Astrocyte (in vitro differentiated cells and primary cell): ENCODE results near the gene SERTAD3. TPM values are rescaled to one million over a fixed set of nuclear protein-coding genes. Genes with fewer than 3 reads are reported as not detected.
"Not testable (repeated sequence)": the region's sequence is repeated elsewhere in the genome, so short reads cannot be mapped to it uniquely, and the experiment has no call there.

Experiments
- DNase-seq: peaks from one replicate; pipeline ENCODE4 v3.0.0-alpha.2; 2010; ENCODE audit warnings: low read depth
- FAIRE-seq: peaks from 2 replicates; lab custom pipeline; 2011; peaks lifted over from hg19 to GRCh38; lab: Jason Lieb, UNC
- H2AFZ ChIP-seq: 2 replicates; pipeline ENCODE4 v1.6.0; 2012; ENCODE audit warnings: low read depth, low read length, inconsistent platforms
- H3K27ac ChIP-seq: 2 replicates; pipeline ENCODE4 v1.5.1; 2011; ENCODE audit warnings: low read depth, low read length, inconsistent platforms
- H3K27me3 ChIP-seq: 2 replicates; pipeline ENCODE4 v1.6.0; 2011; ENCODE audit warnings: low read length, inconsistent platforms; ENCODE audit not compliant: insufficient read depth
- H3K36me3 ChIP-seq: 2 replicates; pipeline ENCODE4 v1.5.1; 2011; ENCODE audit warnings: low read length, inconsistent platforms; ENCODE audit not compliant: insufficient read depth
- H3K4me1 ChIP-seq: 2 replicates; pipeline ENCODE4 v1.5.1; 2011; ENCODE audit warnings: low read length, inconsistent platforms; ENCODE audit not compliant: insufficient read depth
- H3K4me2 ChIP-seq: 2 replicates; pipeline ENCODE4 v1.6.0; 2012; ENCODE audit warnings: low read length, inconsistent platforms
- H3K4me3 ChIP-seq: 2 replicates; pipeline ENCODE4 v1.5.1; 2011; ENCODE audit warnings: low read depth, mild to moderate bottlenecking, low read length, inconsistent platforms; ENCODE audit not compliant: insufficient read depth
- H3K79me2 ChIP-seq: 2 replicates; pipeline ENCODE4 v1.6.0; 2012; ENCODE audit warnings: mild to moderate bottlenecking, low read length, inconsistent platforms; ENCODE audit not compliant: insufficient read depth
- H3K9ac ChIP-seq: 2 replicates; pipeline ENCODE4 v1.6.0; 2012; ENCODE audit warnings: mild to moderate bottlenecking, low read length, inconsistent platforms
- H3K9me3 ChIP-seq: 2 replicates; pipeline ENCODE4 v1.5.1; 2012; ENCODE audit warnings: low read depth, mild to moderate bottlenecking, low read length, inconsistent platforms; ENCODE audit not compliant: insufficient read depth
- H4K20me1 ChIP-seq: 2 replicates; pipeline ENCODE4 v1.6.0; 2012; ENCODE audit warnings: low read length, inconsistent platforms; ENCODE audit not compliant: insufficient read depth
- H3K27ac Mint-ChIP-seq: one replicate; pipeline ENCODE4 v1.8.0; 2021; ENCODE audit warnings: mild to moderate bottlenecking, mixed read lengths; ENCODE audit not compliant: unreplicated experiment
- H3K27me3 Mint-ChIP-seq: one replicate; pipeline ENCODE4 v1.8.0; 2021; ENCODE audit warnings: low read depth, mixed read lengths; ENCODE audit not compliant: unreplicated experiment
- H3K36me3 Mint-ChIP-seq: one replicate; pipeline ENCODE4 v1.8.0; 2021; ENCODE audit warnings: low read depth, mixed read lengths; ENCODE audit not compliant: unreplicated experiment
- H3K4me1 Mint-ChIP-seq: one replicate; pipeline ENCODE4 v1.8.0; 2021; ENCODE audit warnings: low read depth, mixed read lengths; ENCODE audit not compliant: unreplicated experiment
- H3K4me3 Mint-ChIP-seq: one replicate; pipeline ENCODE4 v1.8.0; 2021; ENCODE audit warnings: mild to moderate bottlenecking, moderate library complexity, mixed read lengths; ENCODE audit not compliant: unreplicated experiment
- H3K9me3 Mint-ChIP-seq: one replicate; pipeline ENCODE4 v1.8.0; 2021; ENCODE audit warnings: mild to moderate bottlenecking, mixed read lengths; ENCODE audit not compliant: unreplicated experiment
- CTCF ChIP-seq: IDR thresholded peaks from 2 replicates; pipeline ENCODE4 v1.5.1; 2011; ENCODE audit warnings: low read depth, mild to moderate bottlenecking, inconsistent platforms, low read length, moderate library complexity; ENCODE audit not compliant: insufficient read depth
- EZH2 ChIP-seq: IDR thresholded peaks from 2 replicates; pipeline ENCODE4 v1.6.1; 2012; ENCODE audit warnings: mild to moderate bottlenecking, low read length, inconsistent platforms; ENCODE audit not compliant: insufficient read depth
- total RNA-seq: library from RNA; stranded (reverse); gene quantifications from 2 replicates; pipeline ENCODE4 v1.2.1, GENCODE V29; 2021

The SERTAD3 gene
- total RNA-seq, 1 donor from 2014 or later, result 49.7 TPM

DNA sequence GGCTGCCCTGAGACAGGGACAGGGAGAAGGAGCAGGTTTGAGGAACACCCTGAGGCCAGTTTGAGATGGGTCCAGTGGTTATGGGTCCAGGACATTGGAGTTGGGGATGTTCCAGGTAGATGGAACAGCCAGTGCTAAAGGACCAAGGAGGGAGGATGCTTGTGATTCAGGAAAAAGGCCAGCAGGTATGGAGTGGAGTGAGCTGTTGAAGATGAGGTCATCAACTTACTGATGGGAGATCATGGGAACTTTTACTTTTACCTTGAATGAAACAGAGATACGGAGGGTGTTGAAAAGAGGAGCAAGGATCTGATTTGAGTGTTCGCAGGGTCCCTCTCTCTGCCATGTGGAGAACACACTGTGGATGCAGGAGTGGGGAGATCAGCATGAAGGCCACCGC is 48.1 kb upstream of the SERTAD3 start:
- no peaks in the 10 kb centered on the region for H4K20me1 ChIP-seq
- no peak overlapping the region for H3K4me3 ChIP-seq
- H3K9ac ChIP-seq, result no peak overlapping the region
- no peak overlapping the region for H3K27ac Mint-ChIP-seq
- no peak overlapping the region for H3K4me2 ChIP-seq
- H3K27ac ChIP-seq, result no peak overlapping the region
- no peak for DNase-seq
- H3K4me1 Mint-ChIP-seq, result no peaks in the 10 kb centered on the region
- H3K9me3 Mint-ChIP-seq, result peaks cover 24% of the 10 kb centered on the region
- H3K27me3 Mint-ChIP-seq, result peaks cover 47% of the 10 kb centered on the region
- H3K27me3 ChIP-seq, result peaks cover 3% of the 10 kb centered on the region
- no peaks in the 10 kb centered on the region for H3K36me3 Mint-ChIP-seq
- no peaks in the 10 kb centered on the region for H3K36me3 ChIP-seq
- TF ChIP-seq CTCF (no peak), EZH2 (no peak)
- H3K79me2 ChIP-seq, result no peaks in the 10 kb centered on the region
- no peaks in the 10 kb centered on the region for H3K4me1 ChIP-seq
- no peak for FAIRE-seq
- H3K4me3 Mint-ChIP-seq, result no peak overlapping the region
- no peak overlapping the region for H2AFZ ChIP-seq
- H3K9me3 ChIP-seq, result no peaks in the 10 kb centered on the region

- Histone ChIP-seq H3K9ac (no peak overlapping the region), H3K27me3 (peaks cover 3% of the 10 kb centered on the region), H3K4me1 (no peaks in the 10 kb centered on the region), H4K20me1 (no peaks in the 10 kb centered on the region), H2AFZ (no peak overlapping the region), H3K9me3 (no peaks in the 10 kb centered on the region), H3K4me2 (no peak overlapping the region), H3K36me3 (no peaks in the 10 kb centered on the region), H3K27ac (no peak overlapping the region), H3K4me3 (no peak overlapping the region), H3K79me2 (no peaks in the 10 kb centered on the region)
- no peak overlapping the region for H3K4me3 Mint-ChIP-seq
- no peaks in the 10 kb centered on the region for H3K36me3 Mint-ChIP-seq
- no peaks in the 10 kb centered on the region for H3K4me1 Mint-ChIP-seq
- FAIRE-seq (no peak), DNase-seq (no peak)
- H3K27ac Mint-ChIP-seq, result no peak overlapping the region
- TF ChIP-seq CTCF, result no peak
- TF ChIP-seq EZH2, result no peak
- H3K27me3 Mint-ChIP-seq, result peaks cover 43% of the 10 kb centered on the region
- H3K9me3 Mint-ChIP-seq, result peaks cover 24% of the 10 kb centered on the region
Observed at GRCh38 chr19:40489882-40490230, 45.7 kb upstream of the SERTAD3 start.

DNA sequence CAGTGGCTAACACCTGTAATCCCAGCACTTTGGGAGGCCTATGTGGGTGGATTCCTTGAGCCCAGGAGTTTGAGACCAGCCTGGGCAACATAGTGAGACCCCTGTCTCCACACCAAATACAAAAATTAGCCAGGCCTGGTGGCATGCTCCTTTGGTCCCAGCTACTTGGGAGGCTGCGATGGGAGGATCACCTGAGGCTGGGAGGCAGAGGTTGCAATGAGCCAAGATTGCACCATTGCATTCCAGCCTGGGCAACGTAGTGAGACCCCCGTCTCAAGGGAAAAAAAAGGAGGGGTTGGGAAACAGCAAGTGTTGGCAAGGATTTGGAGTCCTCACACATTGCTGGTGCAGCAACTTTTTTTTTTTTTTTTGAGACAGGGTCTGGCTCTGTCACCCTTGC is 41.9 kb upstream of the SERTAD3 start:
- Histone ChIP-seq H3K4me2 (no peak overlapping the region), H3K79me2 (no peaks in the 10 kb centered on the region), H3K9ac (no peak overlapping the region), H4K20me1 (no peaks in the 10 kb centered on the region), H3K27me3 (peaks cover 3% of the 10 kb centered on the region), H2AFZ (no peak overlapping the region), H3K4me1 (no peaks in the 10 kb centered on the region), H3K4me3 (no peak overlapping the region), H3K9me3 (no peaks in the 10 kb centered on the region), H3K27ac (no peak overlapping the region), H3K36me3 (no peaks in the 10 kb centered on the region)
- Mint-ChIP-seq H3K27me3 (peaks cover 26% of the 10 kb centered on the region), H3K27ac (no peak overlapping the region), H3K9me3 (peaks cover 5% of the 10 kb centered on the region), H3K4me1 (no peaks in the 10 kb centered on the region), H3K36me3 (no peaks in the 10 kb centered on the region), H3K4me3 (no peak overlapping the region)
- TF ChIP-seq CTCF (no peak), EZH2 (no peak)
- FAIRE-seq (no peak), DNase-seq (no peak)

GRCh38 chr19:40475878-40476644 is 31.9 kb upstream of the SERTAD3 start:
- H3K79me2 ChIP-seq, H3K27me3 ChIP-seq, H3K4me3 Mint-ChIP-seq, H2AFZ ChIP-seq, H3K9me3 ChIP-seq, H3K36me3 ChIP-seq, H3K4me2 ChIP-seq, H3K27ac Mint-ChIP-seq, H3K4me1 ChIP-seq, FAIRE-seq, H3K9me3 Mint-ChIP-seq, H3K27ac ChIP-seq, H4K20me1 ChIP-seq, DNase-seq, H3K4me1 Mint-ChIP-seq, H3K9ac ChIP-seq, H3K4me3 ChIP-seq, H3K36me3 Mint-ChIP-seq: not testable (repeated sequence)
- H3K27me3 Mint-ChIP-seq, result peaks cover 24% of the 10 kb centered on the region
